ENCODE data around the gene OR2V1.
A peak's percentile ranks its signal among the peaks of the same experiment; 100 is the strongest.

OR2V1 gene

GRCh38 chr5:181088289-181088688, 42.7 kb downstream of the OR2V1 start:
- POLR2A ChIA-PET: no interaction called here
- peak; percentile 27 for TF ChIP-seq CTCF (IDR thresholded peaks at IDR 0.05; ENCODE audit: control extremely low read depth, extremely low read depth, low read depth, missing control alignments)
- DNase-seq (ENCODE audit: extremely low spot score): no peak
- CTCF ChIA-PET: interaction anchor here (1.3 to 1.4 kb wide), 2 partner anchors 11 to 49 kb away, joined by 3 read pairs; no protein-coding TSS in a partner anchor

GRCh38 chr5:181087309-181087708, 43.7 kb downstream of the OR2V1 start:
- CTCF ChIA-PET: interaction anchor here (1.0 to 1.4 kb wide), 3 partner anchors 10 to 153 kb away, joined by 3 read pairs; no protein-coding TSS in a partner anchor
- POLR2A ChIA-PET: interaction anchor here (0.6 kb wide), 1 partner anchor 227 kb away, joined by 4 read pairs; no protein-coding TSS in a partner anchor
- no peak for DNase-seq (ENCODE audit: extremely low spot score)
- TF ChIP-seq CTCF (IDR thresholded peaks at IDR 0.05; ENCODE audit: control extremely low read depth, extremely low read depth, low read depth, missing control alignments): no peak

GRCh38 chr5:181086884-181087205, 44.1 kb downstream of the OR2V1 start:
- DNase-seq (ENCODE audit: extremely low spot score): no peak
- ChIA-PET CTCF (interaction anchor here (1.0 to 1.4 kb wide), 2 partner anchors 9 to 152 kb away, joined by 3 read pairs; no protein-coding TSS in a partner anchor), POLR2A (interaction anchor here (0.6 kb wide), 1 partner anchor 227 kb away, joined by 4 read pairs; no protein-coding TSS in a partner anchor)
- no peak for TF ChIP-seq CTCF (IDR thresholded peaks at IDR 0.05; ENCODE audit: control extremely low read depth, extremely low read depth, low read depth, missing control alignments)

GRCh38 chr5:181086026-181086883, 44.7 kb downstream of the OR2V1 start:
- ChIA-PET CTCF (no interaction called here), POLR2A (no interaction called here)

GRCh38 chr5:181084621-181085195, 46.3 kb downstream of the OR2V1 start:
- TF ChIP-seq CTCF (IDR thresholded peaks at IDR 0.05; ENCODE audit: control extremely low read depth, extremely low read depth, low read depth, missing control alignments): no peak
- CTCF ChIA-PET: interaction anchor here (1.7 kb wide), 1 partner anchor 15 kb away, joined by 3 read pairs; no protein-coding TSS in a partner anchor
- no peak for DNase-seq (ENCODE audit: extremely low spot score)
- POLR2A ChIA-PET: no interaction called here

More at GRCh38 chr5:181086026-181086883, 44.7 kb downstream of the OR2V1 start:
- no peak for TF ChIP-seq CTCF (IDR thresholded peaks at IDR 0.05; ENCODE audit: control extremely low read depth, extremely low read depth, low read depth, missing control alignments)
- DNase-seq (ENCODE audit: extremely low spot score): no peak

GRCh38 chr5:181081989-181082388, 49.0 kb downstream of the OR2V1 start:
- DNase-seq (ENCODE audit: extremely low spot score): no peak
- no peak for TF ChIP-seq CTCF (IDR thresholded peaks at IDR 0.05; ENCODE audit: control extremely low read depth, extremely low read depth, low read depth, missing control alignments)

More at GRCh38 chr5:181081989-181082388, 49.0 kb downstream of the OR2V1 start:
- ChIA-PET POLR2A (no interaction called here), CTCF (interaction anchor here (1.2 kb wide), 1 partner anchor 18 kb away, joined by 3 read pairs; no protein-coding TSS in a partner anchor)

All from GM10248 (cell line).